Endodermal cell (in vitro differentiated cells): ENCODE results near the gene BTBD8. TPM values are rescaled to one million over a fixed set of nuclear protein-coding genes. Genes with fewer than 3 reads are reported as not detected.

Experiments
- DNase-seq: peaks from one replicate; pipeline ENCODE4 v3.0.0-alpha.2; 2017
- H3K27ac ChIP-seq: 2 replicates; pipeline ENCODE4 v1.5.1; 2013; ENCODE audit warnings: mild to moderate bottlenecking, low read depth, low read length, moderate library complexity
- H3K27me3 ChIP-seq: 2 replicates; pipeline ENCODE4 v1.6.1; 2013; ENCODE audit warnings: mild to moderate bottlenecking, low read length, moderate library complexity; ENCODE audit not compliant: insufficient read depth, control insufficient read depth, poor library complexity, severe bottlenecking
- H3K36me3 ChIP-seq: 2 replicates; pipeline ENCODE4 v1.7.0; 2013; ENCODE audit warnings: mild to moderate bottlenecking, low read length, moderate library complexity; ENCODE audit not compliant: control insufficient read depth, insufficient read depth
- H3K4me1 ChIP-seq: one replicate; pipeline ENCODE4 v1.7.0; 2013; ENCODE audit warnings: low read length; ENCODE audit not compliant: control insufficient read depth, insufficient read depth
- H3K4me3 ChIP-seq: 2 replicates; pipeline ENCODE4 v1.5.1; 2013; ENCODE audit warnings: mild to moderate bottlenecking, low read length, moderate library complexity
- H3K9ac ChIP-seq: 2 replicates; pipeline ENCODE4 v1.6.1; 2013; ENCODE audit warnings: mild to moderate bottlenecking, low read length, moderate library complexity; ENCODE audit not compliant: poor library complexity, severe bottlenecking; ENCODE audit errors: extremely low read depth
- H3K9me3 ChIP-seq: 2 replicates; pipeline ENCODE4 v1.6.1; 2013; ENCODE audit warnings: mild to moderate bottlenecking, low read length, moderate library complexity; ENCODE audit not compliant: control insufficient read depth
- H3K27ac Mint-ChIP-seq: 2 replicates; pipeline ENCODE4 v1.8.0; 2020; ENCODE audit warnings: mixed read lengths
- H3K27me3 Mint-ChIP-seq: 2 replicates; pipeline ENCODE4 v1.8.0; 2021; ENCODE audit warnings: mild to moderate bottlenecking, mixed read lengths; ENCODE audit not compliant: insufficient read depth
- H3K36me3 Mint-ChIP-seq: 2 replicates; pipeline ENCODE4 v1.8.0; 2020; ENCODE audit warnings: low read depth, mixed read lengths
- H3K4me1 Mint-ChIP-seq: 2 replicates; pipeline ENCODE4 v1.8.0; 2020; ENCODE audit warnings: mixed read lengths
- H3K4me3 Mint-ChIP-seq: 2 replicates; pipeline ENCODE4 v1.8.0; 2020; ENCODE audit warnings: mild to moderate bottlenecking, moderate library complexity, mixed read lengths
- H3K9me3 Mint-ChIP-seq: 2 replicates; pipeline ENCODE4 v1.8.0; 2020; ENCODE audit warnings: mild to moderate bottlenecking, mixed read lengths
- CTCF ChIP-seq: fragments of 200-600 bp; sonication (generic); conservative IDR thresholded peaks from 2 replicates; pipeline ENCODE4 v1.5.0; 2021; ENCODE audit warnings: antibody characterized with exemption, mild to moderate bottlenecking
- WGBS, 2 experiments: methylation state at CpG; one replicate each; pipeline versions ENCODE4 v1.1.5 to v1.1.7; 2013; ENCODE audit warnings: missing lambda C conversion rate in 2 of 2, mixed read lengths in 1 of 2; ENCODE audit not compliant: insufficient coverage in 1 of 2, insufficient read length in 1 of 2; 5-methylcytosine and 5-hydroxymethylcytosine counted together
- total RNA-seq, 2 donors: library from RNA; stranded (reverse); fragmentation: NEBNext Ultra II Directional in 1 of 2; extraction: Animal tissue kit (Norgen Biotek cat#: 25700) in 1 of 2; gene quantifications; 2 replicates in 1 of 2; 3 replicates in 1 of 2; pipeline ENCODE4 v1.2.1, GENCODE V29; 2021

BTBD8 gene
- total RNA-seq, 2 donors from 2014 or later, result 6.8 to 8.1 TPM

- Histone ChIP-seq H3K4me3 (no peak overlapping the region), H3K27me3 (no peaks in the 10 kb centered on the region), H3K9ac (no peak overlapping the region), H3K36me3 (no peaks in the 10 kb centered on the region), H3K4me1 (no peaks in the 10 kb centered on the region), H3K27ac (no peak overlapping the region), H3K9me3 (no peaks in the 10 kb centered on the region)
- no peaks in the 10 kb centered on the region for H3K27me3 Mint-ChIP-seq
- TF ChIP-seq CTCF, result no peak
- H3K4me3 Mint-ChIP-seq, result no peak overlapping the region
- no peaks in the 10 kb centered on the region for H3K9me3 Mint-ChIP-seq
- DNase-seq, result no peak
- peaks cover 24% of the 10 kb centered on the region for H3K36me3 Mint-ChIP-seq
- 95 to 98% methylated on average over 2 of the region's 3 CpGs for WGBS, 2 experiments
- no peak overlapping the region for H3K27ac Mint-ChIP-seq
- H3K4me1 Mint-ChIP-seq, result no peaks in the 10 kb centered on the region
Measured at GRCh38 chr1:92105546-92106081, 25.5 kb downstream of the BTBD8 start.

GRCh38 chr1:92108631-92109030 is 28.5 kb downstream of the BTBD8 start:
- Histone ChIP-seq H3K4me1 (no peaks in the 10 kb centered on the region), H3K9ac (no peak overlapping the region), H3K4me3 (no peak overlapping the region), H3K9me3 (no peaks in the 10 kb centered on the region), H3K27ac (no peak overlapping the region), H3K27me3 (no peaks in the 10 kb centered on the region), H3K36me3 (no peaks in the 10 kb centered on the region)
- H3K27me3 Mint-ChIP-seq, result no peaks in the 10 kb centered on the region
- 96% methylated on average over 2 of the region's 2 CpGs; no CpG with 5 or more reads in 1 of the 2 experiments for WGBS, 2 experiments
- no peak for TF ChIP-seq CTCF
- H3K4me1 Mint-ChIP-seq, result no peaks in the 10 kb centered on the region
- no peak overlapping the region for H3K4me3 Mint-ChIP-seq
- DNase-seq, result no peak
- peaks cover 16% of the 10 kb centered on the region for H3K36me3 Mint-ChIP-seq
- no peak overlapping the region for H3K27ac Mint-ChIP-seq
- H3K9me3 Mint-ChIP-seq, result no peaks in the 10 kb centered on the region

GRCh38 chr1:92117526-92117925 is 37.4 kb downstream of the BTBD8 start:
- Histone ChIP-seq H3K27me3 (no peaks in the 10 kb centered on the region), H3K36me3 (no peaks in the 10 kb centered on the region), H3K4me3 (no peak overlapping the region), H3K27ac (no peak overlapping the region), H3K9me3 (no peaks in the 10 kb centered on the region), H3K4me1 (no peaks in the 10 kb centered on the region), H3K9ac (no peak overlapping the region)
- Mint-ChIP-seq H3K4me1 (no peaks in the 10 kb centered on the region), H3K27ac (no peak overlapping the region), H3K4me3 (no peak overlapping the region), H3K27me3 (no peaks in the 10 kb centered on the region), H3K9me3 (no peaks in the 10 kb centered on the region), H3K36me3 (no peaks in the 10 kb centered on the region)
- WGBS, 2 experiments, result 83 to 85% methylated on average over 1 to 2 of the region's 2 CpGs
- DNase-seq, result no peak
- TF ChIP-seq CTCF, result no peak
